Measurements from ENCODE around the gene FILIP1L.

The FILIP1L gene

GRCh38 chr3:100047455-100048141 lies 66.7 kb downstream of the FILIP1L start:
- TF ChIP-seq CTCF (IDR thresholded peaks at IDR 0.05; ENCODE audit: low read length) (peak; percentile 4; the same call in 1 of the 2 replicates), EZH2 (optimal IDR thresholded peaks at IDR 0.05; ENCODE audit: low read depth, low read length) (no peak)
- H3K27ac ChIP-seq (ENCODE audit: low read length), result peak overlapping the region; percentile 66; the same call in 1 of the 2 replicates
- H2AFZ ChIP-seq (ENCODE audit: low read length), result no peak overlapping the region

GRCh38 chr3:100046986-100047385 lies 67.3 kb downstream of the FILIP1L start:
- H3K9ac ChIP-seq (ENCODE audit: low read length), result no peak overlapping the region
- TF ChIP-seq CTCF (IDR thresholded peaks at IDR 0.05; ENCODE audit: low read length) (no peak), EZH2 (optimal IDR thresholded peaks at IDR 0.05; ENCODE audit: low read depth, low read length) (no peak), EZH2phosphoT487 (IDR thresholded peaks at IDR 0.05; ENCODE audit: low read length) (no peak)
- peak overlapping the region; percentile 66; the same call in 1 of the 2 replicates for H3K27ac ChIP-seq (ENCODE audit: low read length)
- H3K79me2 ChIP-seq (ENCODE audit: low read length), result no peaks in the 10 kb centered on the region
- 0 out of 2 replicates have a peak overlapping the region, but pooled peaks have one; percentile 42 for H3K4me3 ChIP-seq (ENCODE audit: low read length)
- H4K20me1 ChIP-seq (ENCODE audit: insufficient read depth, low read length), result no peaks in the 10 kb centered on the region
- no peak for DNase-seq
- H3K9me2 ChIP-seq (replicated peaks; ENCODE audit: insufficient read depth, low read length), result no peaks in the 10 kb centered on the region
- peak overlapping the region; percentile 89 for H3K4me2 ChIP-seq (ENCODE audit: low read depth, low read length)
- no peak overlapping the region for H2AFZ ChIP-seq (ENCODE audit: low read length)
- peaks cover 36% of the 10 kb centered on the region for H3K4me1 ChIP-seq (ENCODE audit: low read length)
- no peaks in the 10 kb centered on the region for H3K9me3 ChIP-seq (replicated peaks; ENCODE audit: insufficient read depth, low read length)
- peaks cover 3% of the 10 kb centered on the region; the same call in 1 of the 2 replicates for H3K27me3 ChIP-seq (replicated peaks; ENCODE audit: insufficient read depth, low read length)
- H3F3A ChIP-seq (ENCODE audit: insufficient read depth, low read length), result peaks cover 12% of the 10 kb centered on the region; the same call in 1 of the 2 replicates
- H3K36me3 ChIP-seq (replicated peaks; ENCODE audit: insufficient read depth, low read length), result no peaks in the 10 kb centered on the region

More at GRCh38 chr3:100047455-100048141, 66.7 kb downstream of the FILIP1L start:
- Histone ChIP-seq H3K36me3 (replicated peaks; ENCODE audit: insufficient read depth, low read length) (no peaks in the 10 kb centered on the region), H3K9ac (ENCODE audit: low read length) (no peak overlapping the region), H3K27me3 (replicated peaks; ENCODE audit: insufficient read depth, low read length) (peaks cover 3% of the 10 kb centered on the region; the same call in 1 of the 2 replicates), H3K4me1 (ENCODE audit: low read length) (peaks cover 36% of the 10 kb centered on the region), H3K9me2 (replicated peaks; ENCODE audit: insufficient read depth, low read length) (no peaks in the 10 kb centered on the region), H3F3A (ENCODE audit: insufficient read depth, low read length) (peaks cover 12% of the 10 kb centered on the region; the same call in 1 of the 2 replicates), H3K4me3 (ENCODE audit: low read length) (peak overlapping the region; percentile 42), H3K9me3 (replicated peaks; ENCODE audit: insufficient read depth, low read length) (no peaks in the 10 kb centered on the region), H3K4me2 (ENCODE audit: low read depth, low read length) (peak overlapping the region; percentile 89), H4K20me1 (ENCODE audit: insufficient read depth, low read length) (no peaks in the 10 kb centered on the region), H3K79me2 (ENCODE audit: low read length) (no peaks in the 10 kb centered on the region)
- DNase-seq, result peak; percentile 77

- H3K4me1 ChIP-seq (ENCODE audit: low read length), result peaks cover 36% of the 10 kb centered on the region
These were observed 68.6 kb downstream of the FILIP1L start for GRCh38 chr3:100045696-100046095.

More at GRCh38 chr3:100045696-100046095, 68.6 kb downstream of the FILIP1L start:
- Histone ChIP-seq H2AFZ (ENCODE audit: low read length) (no peak overlapping the region), H3K9ac (ENCODE audit: low read length) (no peak overlapping the region), H3K9me3 (replicated peaks; ENCODE audit: insufficient read depth, low read length) (no peaks in the 10 kb centered on the region), H3K27me3 (replicated peaks; ENCODE audit: insufficient read depth, low read length) (peaks cover 3% of the 10 kb centered on the region; the same call in 1 of the 2 replicates), H3K27ac (ENCODE audit: low read length) (no peak overlapping the region), H3K9me2 (replicated peaks; ENCODE audit: insufficient read depth, low read length) (no peaks in the 10 kb centered on the region), H3F3A (ENCODE audit: insufficient read depth, low read length) (peaks cover 12% of the 10 kb centered on the region; the same call in 1 of the 2 replicates), H4K20me1 (ENCODE audit: insufficient read depth, low read length) (no peaks in the 10 kb centered on the region), H3K36me3 (replicated peaks; ENCODE audit: insufficient read depth, low read length) (no peaks in the 10 kb centered on the region), H3K4me3 (ENCODE audit: low read length) (no peak overlapping the region), H3K4me2 (ENCODE audit: low read depth, low read length) (no peak overlapping the region), H3K79me2 (ENCODE audit: low read length) (no peaks in the 10 kb centered on the region)
- TF ChIP-seq EZH2 (optimal IDR thresholded peaks at IDR 0.05; ENCODE audit: low read depth, low read length) (no peak), EZH2phosphoT487 (IDR thresholded peaks at IDR 0.05; ENCODE audit: low read length) (no peak), CTCF (IDR thresholded peaks at IDR 0.05; ENCODE audit: low read length) (no peak)
- no peak for DNase-seq

All from MM.1S (cell line).